Trophoblast cell (in vitro differentiated cells and primary cell): ENCODE data around the gene HNRNPK.

ENCODE experiments used
- DNase-seq, 2 donors: peaks; one replicate each; pipeline ENCODE4 v3.0.0-alpha.2; 2016
- H2AFZ ChIP-seq: 2 replicates; pipeline ENCODE4 v1.6.1; 2013; ENCODE audit warnings: low read length, moderate library complexity, mild to moderate bottlenecking; ENCODE audit not compliant: insufficient read depth, poor library complexity
- H2AK5ac ChIP-seq: 2 replicates; pipeline ENCODE4 v1.6.1; 2013; ENCODE audit warnings: mild to moderate bottlenecking, low read length
- H2BK120ac ChIP-seq: 2 replicates; pipeline ENCODE4 v1.6.1; 2013; ENCODE audit warnings: low read length, mild to moderate bottlenecking, moderate library complexity; ENCODE audit not compliant: insufficient read depth, poor library complexity
- H2BK12ac ChIP-seq: 2 replicates; pipeline ENCODE4 v1.6.1; 2013; ENCODE audit warnings: mild to moderate bottlenecking, low read length, moderate library complexity
- H2BK5ac ChIP-seq: 2 replicates; pipeline ENCODE4 v1.6.1; 2013; ENCODE audit warnings: low read length, low read depth, moderate library complexity, mild to moderate bottlenecking; ENCODE audit not compliant: poor library complexity
- H3K14ac ChIP-seq: 2 replicates; pipeline ENCODE4 v1.6.1; 2013; ENCODE audit warnings: mild to moderate bottlenecking, low read length
- H3K18ac ChIP-seq: 2 replicates; pipeline ENCODE4 v1.6.1; 2013; ENCODE audit warnings: mild to moderate bottlenecking, low read length
- H3K23ac ChIP-seq: 2 replicates; pipeline ENCODE4 v1.6.1; 2013; ENCODE audit warnings: low read length
- H3K27ac ChIP-seq: 2 replicates; pipeline ENCODE4 v1.5.1; 2013; ENCODE audit warnings: low read depth, mild to moderate bottlenecking, inconsistent platforms, low read length, moderate library complexity
- H3K27me3 ChIP-seq: 2 replicates; pipeline ENCODE4 v1.6.1; 2013; ENCODE audit warnings: inconsistent platforms, mild to moderate bottlenecking, low read length, moderate library complexity; ENCODE audit not compliant: insufficient read depth
- H3K36me3 ChIP-seq, 2 experiments: 1 replicate in 1 of 2; 2 replicates in 1 of 2; pipeline ENCODE4 v1.6.1; 2013; ENCODE audit warnings: low read length in 2 of 2, mild to moderate bottlenecking in 2 of 2, moderate library complexity in 1 of 2; ENCODE audit not compliant: insufficient read depth in 2 of 2, control insufficient read depth in 1 of 2
- H3K4ac ChIP-seq: 2 replicates; pipeline ENCODE4 v1.6.1; 2013; ENCODE audit warnings: low read depth, mild to moderate bottlenecking, low read length, moderate library complexity
- H3K4me1 ChIP-seq, 2 experiments: 1 replicate in 1 of 2; 2 replicates in 1 of 2; pipeline ENCODE4 v1.6.1; 2013; ENCODE audit warnings: low read length in 2 of 2, mild to moderate bottlenecking in 2 of 2, moderate library complexity in 1 of 2; ENCODE audit not compliant: insufficient read depth in 2 of 2, control insufficient read depth in 1 of 2
- H3K4me2 ChIP-seq: 2 replicates; pipeline ENCODE4 v1.6.1; 2013; ENCODE audit warnings: inconsistent platforms, mild to moderate bottlenecking, low read length, moderate library complexity
- H3K4me3 ChIP-seq: 2 replicates; pipeline ENCODE4 v1.5.1; 2013; ENCODE audit warnings: mild to moderate bottlenecking, low read depth, low read length, inconsistent platforms
- H3K79me1 ChIP-seq: one replicate; pipeline ENCODE4 v1.6.1; 2013; ENCODE audit warnings: low read length
- H3K79me2 ChIP-seq: 2 replicates; pipeline ENCODE4 v1.6.1; 2013; ENCODE audit warnings: low read length, mild to moderate bottlenecking; ENCODE audit not compliant: control insufficient read depth, insufficient read depth, poor library complexity
- H3K9ac ChIP-seq: 2 replicates; pipeline ENCODE4 v1.6.1; 2013; ENCODE audit warnings: mild to moderate bottlenecking, low read length
- H3K9me3 ChIP-seq: 2 replicates; pipeline ENCODE4 v1.6.1; 2013; ENCODE audit warnings: low read depth, mild to moderate bottlenecking, control low read depth, inconsistent platforms, low read length; ENCODE audit not compliant: insufficient read depth
- H4K12ac ChIP-seq: 2 replicates; pipeline ENCODE4 v1.6.1; 2013; ENCODE audit warnings: low read depth, mild to moderate bottlenecking, low read length, moderate library complexity
- H4K8ac ChIP-seq: 2 replicates; pipeline ENCODE4 v1.6.1; 2013; ENCODE audit warnings: low read depth, mild to moderate bottlenecking, low read length, moderate library complexity
- H4K91ac ChIP-seq: one replicate; pipeline ENCODE4 v1.6.1; 2013; ENCODE audit warnings: low read depth, mild to moderate bottlenecking, low read length, moderate library complexity
- WGBS: extraction: QIAGEN DNeasy Blood & Tissue Kit; methylation state at CpG from one replicate; pipeline ENCODE4 v1.1.7; 2013; ENCODE audit warnings: missing lambda C conversion rate; ENCODE audit not compliant: insufficient read length, insufficient coverage; ENCODE audit errors: extremely low coverage; 5-methylcytosine and 5-hydroxymethylcytosine counted together

HNRNPK gene

DNA sequence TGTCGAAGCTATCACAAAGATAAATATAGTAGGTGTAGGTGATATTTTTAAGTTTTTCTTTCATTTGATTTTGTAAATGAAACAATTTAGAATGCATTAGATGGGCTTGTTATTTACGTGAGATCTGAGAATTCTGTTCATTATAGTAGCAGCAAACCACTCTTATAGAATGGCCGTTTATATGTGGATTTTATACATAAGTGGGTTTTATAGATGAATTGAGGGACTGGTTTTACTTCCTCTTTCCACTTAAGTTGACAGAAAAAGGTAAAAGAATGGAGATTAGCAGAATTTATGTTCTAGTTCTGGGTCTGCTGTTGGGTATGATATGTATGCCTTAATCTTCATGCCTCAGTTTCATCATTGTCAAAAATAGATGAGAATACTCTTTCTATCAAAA, 6.2 kb upstream of the HNRNPK start:
- no peak overlapping the region for H3K18ac ChIP-seq
- no peak overlapping the region for H2AFZ ChIP-seq
- H3K4me1 ChIP-seq: no peaks in the 10 kb centered on the region
- H3K4ac ChIP-seq: no peak overlapping the region
- no peak overlapping the region for H3K9ac ChIP-seq
- no peak overlapping the region for H4K8ac ChIP-seq
- no peak overlapping the region for H3K14ac ChIP-seq
- WGBS: no CpG with 5 or more reads among the region's 3 CpGs
- H3K4me3 ChIP-seq: no peak overlapping the region
- no peaks in the 10 kb centered on the region for H3K9me3 ChIP-seq
- H2AK5ac ChIP-seq: no peak overlapping the region
- H3K79me1 ChIP-seq: peaks cover 2% of the 10 kb centered on the region
- DNase-seq: no peak
- peaks cover 3% of the 10 kb centered on the region for H3K79me2 ChIP-seq
- no peaks in the 10 kb centered on the region for H3K27me3 ChIP-seq
- no peak overlapping the region for H3K23ac ChIP-seq
- H4K91ac ChIP-seq: no peak overlapping the region
- H3K36me3 ChIP-seq: peaks cover 2 to 3% of the 10 kb centered on the region in 2 experiments
- H2BK5ac ChIP-seq: no peak overlapping the region
- H2BK120ac ChIP-seq: no peak overlapping the region
- H3K27ac ChIP-seq: no peak overlapping the region
- no peak overlapping the region for H2BK12ac ChIP-seq
- no peak overlapping the region for H3K4me2 ChIP-seq
- no peak overlapping the region for H4K12ac ChIP-seq

GRCh38 chr9:83981126-83981871, 1.3 kb upstream of the HNRNPK start:
- H2BK5ac ChIP-seq: peak overlapping the region; percentile 86
- H3K4ac ChIP-seq: peak overlapping the region; percentile 16
- H3K23ac ChIP-seq: no peak overlapping the region
- peaks cover 14% of the 10 kb centered on the region for H3K79me1 ChIP-seq
- H3K14ac ChIP-seq: peak overlapping the region; percentile 82
- H4K8ac ChIP-seq: peak overlapping the region; percentile 52
- H3K4me3 ChIP-seq: peak overlapping the region; percentile 94
- peak overlapping the region; percentile 62 for H2BK120ac ChIP-seq
- no peak overlapping the region for H2AK5ac ChIP-seq
- no peaks in the 10 kb centered on the region for H3K36me3 ChIP-seq
- peak; percentile 79 to 86 for DNase-seq
- H3K9ac ChIP-seq: peak overlapping the region; percentile 91
- WGBS: no CpG with 5 or more reads among the region's 29 CpGs
- H3K27ac ChIP-seq: peak overlapping the region; percentile 88
- peak overlapping the region; percentile 80 for H3K18ac ChIP-seq
- peak overlapping the region; percentile 87 for H2AFZ ChIP-seq
- peaks cover 21% of the 10 kb centered on the region for H3K79me2 ChIP-seq
- H3K9me3 ChIP-seq: no peaks in the 10 kb centered on the region
- peak overlapping the region; percentile 65 for H3K4me2 ChIP-seq
- peak overlapping the region; percentile 80 for H4K91ac ChIP-seq
- no peaks in the 10 kb centered on the region for H3K4me1 ChIP-seq
- H2BK12ac ChIP-seq: no peak overlapping the region
- peak overlapping the region; percentile 60 for H4K12ac ChIP-seq
- H3K27me3 ChIP-seq: no peaks in the 10 kb centered on the region

DNA sequence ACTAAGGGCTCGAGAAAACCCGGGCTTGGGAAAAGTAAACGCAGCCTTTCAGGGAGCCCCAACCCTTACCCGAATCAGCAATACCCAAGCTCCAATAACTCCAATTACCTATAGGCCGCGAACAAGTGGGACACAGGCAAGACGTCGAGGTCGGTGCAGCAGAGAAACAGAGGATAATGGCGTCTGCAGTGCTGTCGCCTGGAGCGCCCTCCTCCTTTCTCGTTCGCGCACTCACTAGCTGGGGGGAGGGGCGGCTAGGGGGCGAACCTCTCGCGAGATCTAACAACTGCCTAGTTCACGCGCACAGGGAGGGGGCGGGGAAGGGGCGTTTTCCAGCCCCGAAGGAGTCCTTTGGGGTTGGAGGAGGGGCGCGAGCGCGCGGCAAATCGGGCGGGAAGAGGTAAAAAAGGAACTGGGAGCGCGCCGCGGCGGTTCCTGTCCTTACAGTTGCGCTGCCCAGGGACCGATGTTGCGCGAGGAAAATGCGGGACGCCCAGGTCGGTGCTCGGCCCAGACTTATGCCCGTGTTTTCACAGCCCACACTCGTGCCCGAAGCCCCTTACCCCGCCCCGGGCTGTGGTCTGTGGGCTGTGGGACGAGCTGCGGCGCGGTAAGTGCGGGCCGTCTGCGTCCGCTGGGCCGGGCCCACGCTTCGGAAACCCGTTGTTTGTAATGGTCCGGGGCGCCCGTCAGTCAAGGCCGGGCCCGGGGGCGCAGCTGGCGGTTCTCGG, 545 bp upstream of the HNRNPK start, which contains the start of gene RMI1:
Gene RMI1 (plus strand): TSS at position 411 of the 731 bp plus-strand sequence. CDS start 20,182 bp downstream, outside the sequence.
- Histone ChIP-seq H3K36me3 (peaks cover under 1% of the 10 kb centered on the region in 2 experiments), H3K18ac (peak within 1 kb of the TSS; percentile 80), H3K79me1 (peaks cover 14% of the 10 kb centered on the region), H2BK120ac (peak within 1 kb of the TSS; percentile 62), H3K4me1 (no peaks in the 10 kb centered on the region), H3K23ac (no peak within 1 kb of the TSS), H2AK5ac (peak within 1 kb of the TSS; percentile 48), H3K4me3 (peak within 1 kb of the TSS; percentile 97), H3K27me3 (no peaks in the 10 kb centered on the region), H3K79me2 (peaks cover 21% of the 10 kb centered on the region), H3K9me3 (no peaks in the 10 kb centered on the region), H3K9ac (peak within 1 kb of the TSS; percentile 100), H2AFZ (peak within 1 kb of the TSS; percentile 87), H2BK5ac (peak within 1 kb of the TSS; percentile 88), H2BK12ac (peak within 1 kb of the TSS; percentile 4), H4K91ac (peak within 1 kb of the TSS; percentile 95), H3K27ac (peak within 1 kb of the TSS; percentile 94), H4K12ac (peak within 1 kb of the TSS; percentile 88), H3K14ac (peak within 1 kb of the TSS; percentile 86), H3K4ac (peak within 1 kb of the TSS; percentile 80), H4K8ac (peak within 1 kb of the TSS; percentile 84), H3K4me2 (peak within 1 kb of the TSS; percentile 65)
- WGBS: no CpG with 5 or more reads among the region's 69 CpGs
- peak; percentile 98 to 99 for DNase-seq

DNA sequence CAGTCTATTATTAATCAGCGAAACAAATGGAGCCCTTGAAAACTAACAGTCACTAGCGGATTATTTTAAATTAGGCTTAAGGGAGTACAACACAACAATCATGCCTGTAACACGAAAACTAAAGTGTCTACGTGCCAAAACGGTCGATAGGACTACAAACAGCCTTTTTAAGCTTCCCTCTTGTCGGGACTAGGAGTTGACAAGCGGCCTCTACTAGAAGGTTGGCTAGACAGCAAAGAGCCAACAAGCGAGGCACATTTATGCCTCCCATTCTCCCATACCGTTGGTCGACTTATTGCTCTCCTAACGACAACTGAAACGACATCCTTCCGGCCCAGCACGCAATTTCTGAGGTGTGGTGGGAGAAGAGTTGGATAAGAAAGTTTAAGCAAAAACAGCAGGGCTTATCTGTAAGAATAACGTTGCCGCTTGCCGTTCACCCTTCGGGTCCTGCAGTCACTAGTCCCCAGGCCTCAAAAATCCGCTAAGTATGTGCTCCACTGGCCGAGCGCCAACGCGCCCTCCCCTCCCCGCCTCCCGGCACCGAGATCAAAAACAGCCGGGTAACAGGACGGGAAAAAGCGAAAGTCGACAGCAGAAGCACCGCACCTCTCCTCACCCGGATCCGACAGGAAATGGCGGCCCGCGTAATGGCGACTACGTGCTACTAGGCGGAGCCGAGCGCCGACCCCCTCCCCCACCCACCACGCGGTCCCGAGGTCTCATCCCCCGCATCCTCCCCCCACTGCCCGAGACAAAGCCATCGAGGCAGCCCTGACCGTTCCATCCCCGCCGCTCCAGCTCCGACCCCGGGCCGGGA, 813 bp downstream of the HNRNPK start:
- DNase-seq: peak; percentile 71 to 77
- Histone ChIP-seq H3K9me3 (peaks cover 1% of the 10 kb centered on the region), H3K4ac (peak overlapping the region; percentile 80), H3K14ac (peak overlapping the region; percentile 86), H3K79me2 (peaks cover 22% of the 10 kb centered on the region), H2BK5ac (peak overlapping the region; percentile 87), H3K36me3 (peaks cover 4 to 10% of the 10 kb centered on the region in 2 experiments), H3K27me3 (no peaks in the 10 kb centered on the region), H2BK120ac (peak overlapping the region; percentile 62), H3K4me2 (peak overlapping the region; percentile 58), H2AK5ac (peak overlapping the region; percentile 48), H3K79me1 (peaks cover 14% of the 10 kb centered on the region), H3K27ac (peak overlapping the region; percentile 82), H4K8ac (peak overlapping the region; percentile 84), H3K4me1 (no peaks in the 10 kb centered on the region), H2AFZ (peak overlapping the region; percentile 30), H2BK12ac (no peak overlapping the region), H3K9ac (peak overlapping the region; percentile 100), H4K12ac (peak overlapping the region; percentile 55), H3K4me3 (peak overlapping the region; percentile 97), H3K18ac (peak overlapping the region; percentile 78), H4K91ac (peak overlapping the region; percentile 95), H3K23ac (no peak overlapping the region)
- no CpG with 5 or more reads among the region's 55 CpGs for WGBS
